Pancreas (tissue), 10 donors: ENCODE results near the gene AZGP1. TPM values are rescaled to one million over a fixed set of nuclear protein-coding genes. Genes with fewer than 3 reads are reported as not detected.

Experiments
- ATAC-seq, 4 donors: fragments of 200-7000 bp; cut with Tn5 transposase; one replicate each; pipeline versions ENCODE4 v1.8.0 to v1.9.1; 2020; ENCODE audit warnings: mild to moderate bottlenecking in 4 of 4, moderate library complexity in 4 of 4
- DNase-seq, 6 donors: peaks; one replicate each; pipeline ENCODE4 v3.0.0-alpha.2; 2020
- FAIRE-seq: peaks from 2 replicates; lab custom pipeline; 2012; peaks lifted over from hg19 to GRCh38; lab: Jason Lieb, UNC
- H3K27ac ChIP-seq, 4 donors: fragments of 200-600 bp; sonication (generic); 1 replicate in 3 of 4; 2 replicates in 1 of 4; pipeline versions ENCODE4 v1.5.0 to v1.8.0; 2020
- H3K27me3 ChIP-seq, 4 donors: fragments of 200-600 bp; one replicate each; pipeline ENCODE4 v1.8.0; 2021
- H3K36me3 ChIP-seq, 3 donors: fragments of 200-600 bp; sonication (generic) in 1 of 3; one replicate each; pipeline versions ENCODE4 v1.5.0 to v1.8.0; 2020 to 2021
- H3K4me1 ChIP-seq, 3 donors: fragments of 200-600 bp; one replicate each; pipeline ENCODE4 v1.8.0; 2021
- H3K4me3 ChIP-seq, 4 donors: fragments of 200-600 bp; sonication (generic) in 2 of 4; one replicate each; pipeline versions ENCODE4 v1.5.0 to v1.8.0; 2020 to 2021
- H3K9me3 ChIP-seq, 4 donors: fragments of 200-600 bp; one replicate each; pipeline ENCODE4 v1.8.0; 2021
- CTCF ChIP-seq, 4 donors: fragments of 200-600 bp; sonication (generic) in 3 of 4; IDR thresholded peaks; one replicate each; pipeline versions ENCODE4 v1.5.0 to v1.8.0; 2021; ENCODE audit warnings: antibody characterized with exemption in 4 of 4
- WGBS, 2 donors: extraction: QIAGEN DNeasy Blood & Tissue Kit; methylation state at CpG; one replicate each; pipeline ENCODE4 v1.1.7; 2013; 5-methylcytosine and 5-hydroxymethylcytosine counted together
- intact Hi-C, 3 donors: fragments of 100-400 bp; cut with DNase I; formaldehyde crosslinking; loops; one replicate each; pipeline versions ENCODE4 v1.11.1 to v1.14.2; 2022
- polyA plus RNA-seq, 2 donors: library from polyadenylated mRNA; stranded (reverse); fragments of 200-250 nt; gene quantifications; one replicate each; pipeline ENCODE4 v1.2.3, GENCODE V29; 2013
- total RNA-seq, 6 donors: library from RNA; stranded (reverse); fragmentation: NEBNext Ultra II Directional in 4 of 6; extraction: Animal tissue kit (Norgen Biotek cat#: 25700) in 4 of 6; gene quantifications; one replicate each; pipeline versions ENCODE4 v1.2.1 to v1.2.4, GENCODE V29; 2021 to 2023
- donor health status: healthy with polysubstance abuse.
- donor health status: DM: no; HTN: no; CAD: no; lungs with moderate emphysema.
- donor health status: DM: no; HTN: no; CAD: no.
- donor health status: control.
- donor health status: control.
- donor health status: Bipolar disorder and iron deficiency.
- donor health status: DM: yes; HTN: yes; CAD: no.
- donor health status: DM: no; HTN: no; CAD: no.
- donor health status: DM: no; HTN: no; CAD: no.
- donor health status: DM: yes; HTN: yes; CAD: no.

The AZGP1 gene
- total and polyA plus RNA-seq, 8 donors: 174 to 686 (median 235) TPM

GRCh38 chr7:99928188-99928587 is 47.6 kb downstream of the AZGP1 start:
- H3K4me1 ChIP-seq: no peaks in the 10 kb centered on the region
- no peak for FAIRE-seq

GRCh38 chr7:99927536-99927935 is 48.3 kb downstream of the AZGP1 start:
- H3K27me3 ChIP-seq: no peaks in the 10 kb centered on the region
- TF ChIP-seq CTCF (IDR thresholded peaks at IDR 0.05): no peak
- H3K4me1 ChIP-seq: no peaks in the 10 kb centered on the region
- intact Hi-C loops: loop anchor here in 1 of 3 donors (10.0 kb wide), 2 partner anchors 57 to 127 kb away; no protein-coding TSS in a partner anchor
- no peaks in the 10 kb centered on the region for H3K36me3 ChIP-seq
- H3K27ac ChIP-seq: no peak overlapping the region
- FAIRE-seq (no peak), DNase-seq (no peak), ATAC-seq (no peak)
- no peaks in the 10 kb centered on the region for H3K9me3 ChIP-seq
- 62 to 70% methylated on average over 5 of the region's 5 CpGs for WGBS, 2 donors
- H3K4me3 ChIP-seq: no peak overlapping the region

More at GRCh38 chr7:99928188-99928587, 47.6 kb downstream of the AZGP1 start:
- Histone ChIP-seq H3K27ac (no peak overlapping the region), H3K27me3 (no peaks in the 10 kb centered on the region), H3K36me3 (no peaks in the 10 kb centered on the region), H3K9me3 (no peaks in the 10 kb centered on the region), H3K4me3 (no peak overlapping the region)
- 64 to 73% methylated on average over 2 of the region's 2 CpGs for WGBS, 2 donors
- no peak for TF ChIP-seq CTCF (IDR thresholded peaks at IDR 0.05)
- ATAC-seq (no peak), DNase-seq (no peak)
- intact Hi-C loops: loop anchor here in 1 of 3 donors (10.0 kb wide), 2 partner anchors 57 to 127 kb away; no protein-coding TSS in a partner anchor

- intact Hi-C loops: loop anchor here in 1 of 3 donors (10.0 kb wide), 2 partner anchors 58 to 128 kb away; no protein-coding TSS in a partner anchor
- Histone ChIP-seq H3K4me1 (no peaks in the 10 kb centered on the region), H3K4me3 (no peak overlapping the region), H3K9me3 (no peaks in the 10 kb centered on the region), H3K27me3 (no peaks in the 10 kb centered on the region), H3K27ac (no peak overlapping the region), H3K36me3 (no peaks in the 10 kb centered on the region)
- ATAC-seq (no peak), DNase-seq (no peak), FAIRE-seq (no peak)
- no peak for TF ChIP-seq CTCF (IDR thresholded peaks at IDR 0.05)
Measured at GRCh38 chr7:99926321-99926720, 49.5 kb downstream of the AZGP1 start.

GRCh38 chr7:99923200-99923599 is 52.6 kb downstream of the AZGP1 start:
- H3K4me3 ChIP-seq: no peak overlapping the region
- intact Hi-C loops: loop anchor here in 1 of 3 donors (10.0 kb wide), 2 partner anchors 62 to 132 kb away; no protein-coding TSS in a partner anchor
- H3K27ac ChIP-seq: no peak overlapping the region
- DNase-seq: no peak
- no peak for ATAC-seq
- WGBS, 2 donors: 88 to 91% methylated on average over 3 of the region's 3 CpGs
- peaks cover 3 to 8% (median 7%) of the 10 kb centered on the region in 3 donors for H3K4me1 ChIP-seq
- FAIRE-seq: no peak
- H3K27me3 ChIP-seq: no peaks in the 10 kb centered on the region
- H3K9me3 ChIP-seq: no peaks in the 10 kb centered on the region
- no peaks in the 10 kb centered on the region for H3K36me3 ChIP-seq
- TF ChIP-seq CTCF (IDR thresholded peaks at IDR 0.05): no peak

GRCh38 chr7:99920149-99920548 is 55.7 kb downstream of the AZGP1 start:
- Histone ChIP-seq H3K36me3 (no peaks in the 10 kb centered on the region), H3K4me1 (peaks cover 17 to 22% (median 21%) of the 10 kb centered on the region in 3 donors), H3K4me3 (peak overlapping the region; percentile 85 to 96 (median 88)), H3K27ac (peak overlapping the region in 1 of 4 donors; percentile 85), H3K27me3 (no peaks in the 10 kb centered on the region), H3K9me3 (no peaks in the 10 kb centered on the region)
- intact Hi-C loops: loop anchor here in 1 of 3 donors (10.0 kb wide), 2 partner anchors 65 to 135 kb away; no protein-coding TSS in a partner anchor
- DNase-seq (no peak), ATAC-seq (no peak), FAIRE-seq (no peak)
- WGBS, 2 donors: 50 to 60% methylated on average over 3 of the region's 3 CpGs
- TF ChIP-seq CTCF (IDR thresholded peaks at IDR 0.05): no peak
